Measurements from ENCODE around the gene SNX8.
"Not testable (repeated sequence)": the region's sequence is repeated elsewhere in the genome, so short reads cannot be mapped to it uniquely, and the experiment has no call there.

Gene SNX8

GRCh38 chr7:2350861-2351260 lies 36.6 kb upstream of the SNX8 start:
- TF ChIP-seq, protein P1, sequence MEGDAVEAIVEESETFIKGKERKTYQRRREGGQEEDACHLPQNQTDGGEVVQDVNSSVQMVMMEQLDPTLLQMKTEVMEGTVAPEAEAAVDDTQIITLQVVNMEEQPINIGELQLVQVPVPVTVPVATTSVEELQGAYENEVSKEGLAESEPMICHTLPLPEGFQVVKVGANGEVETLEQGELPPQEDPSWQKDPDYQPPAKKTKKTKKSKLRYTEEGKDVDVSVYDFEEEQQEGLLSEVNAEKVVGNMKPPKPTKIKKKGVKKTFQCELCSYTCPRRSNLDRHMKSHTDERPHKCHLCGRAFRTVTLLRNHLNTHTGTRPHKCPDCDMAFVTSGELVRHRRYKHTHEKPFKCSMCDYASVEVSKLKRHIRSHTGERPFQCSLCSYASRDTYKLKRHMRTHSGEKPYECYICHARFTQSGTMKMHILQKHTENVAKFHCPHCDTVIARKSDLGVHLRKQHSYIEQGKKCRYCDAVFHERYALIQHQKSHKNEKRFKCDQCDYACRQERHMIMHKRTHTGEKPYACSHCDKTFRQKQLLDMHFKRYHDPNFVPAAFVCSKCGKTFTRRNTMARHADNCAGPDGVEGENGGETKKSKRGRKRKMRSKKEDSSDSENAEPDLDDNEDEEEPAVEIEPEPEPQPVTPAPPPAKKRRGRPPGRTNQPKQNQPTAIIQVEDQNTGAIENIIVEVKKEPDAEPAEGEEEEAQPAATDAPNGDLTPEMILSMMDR (conservative IDR thresholded peaks at IDR 0.05; ENCODE audit: low read depth), result no peak
- peak overlapping the region; percentile 49 for H3K27ac ChIP-seq
- no peak for DNase-seq (ENCODE audit: low spot score)
- ChIA-PET POLR2A (ENCODE audit: low non-redundant PET) (interaction anchor here (0.5 to 0.6 kb wide), 2 partner anchors 57 to 59 kb away, joined by 3 read pairs; no protein-coding TSS in a partner anchor), CTCF (interaction anchor here (0.8 kb wide), 1 partner anchor 14 kb away, joined by 4 read pairs; no protein-coding TSS in a partner anchor)

GRCh38 chr7:2350055-2350454 lies 35.8 kb upstream of the SNX8 start:
- POLR2A ChIA-PET (ENCODE audit: low non-redundant PET), result interaction anchor here (0.6 kb wide), 1 partner anchor 57 kb away, joined by 3 read pairs; no protein-coding TSS in a partner anchor

DNA sequence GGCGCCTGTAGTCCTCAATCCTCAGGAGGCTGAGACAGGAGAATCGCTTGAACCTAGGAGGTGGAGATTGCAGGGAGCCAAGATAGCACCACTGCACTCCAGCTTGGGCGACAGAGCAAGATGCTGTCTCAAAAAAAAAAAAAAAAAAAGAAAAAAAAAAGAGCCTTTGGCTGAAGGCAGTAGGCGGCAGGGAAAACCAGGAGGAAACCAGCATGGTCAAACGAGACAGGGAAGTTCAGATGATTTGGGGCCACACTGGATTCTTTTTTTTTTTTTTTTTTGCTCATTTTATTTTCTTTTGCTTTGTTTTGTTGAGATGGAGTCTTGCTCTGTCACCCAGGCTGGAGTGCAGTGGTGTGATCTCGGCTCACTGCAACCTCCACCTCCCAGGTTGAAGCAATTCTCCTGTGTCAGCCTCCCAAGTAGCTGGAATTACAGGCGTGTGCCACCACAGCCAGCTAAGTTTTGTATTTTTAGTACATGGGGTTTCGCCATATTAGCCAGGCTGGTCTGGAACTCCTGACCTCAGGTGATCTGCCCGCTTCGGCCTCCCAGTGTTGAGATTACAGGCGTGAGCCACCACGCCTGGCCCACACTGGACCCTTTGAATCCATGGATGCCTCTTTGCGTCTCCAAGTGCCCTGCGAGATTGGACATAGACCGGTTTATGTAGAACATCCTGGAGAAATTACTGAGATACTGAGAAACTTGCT lies 33.3 kb upstream of the SNX8 start:
- DNase-seq (ENCODE audit: low spot score); POLR2A ChIA-PET (ENCODE audit: low non-redundant PET): not testable (repeated sequence)
- H3K27ac ChIP-seq, result peak overlapping the region; percentile 40
- CTCF ChIA-PET, result interaction anchor here (0.6 to 1.2 kb wide), 16 partner anchors 10 to 1690 kb away, joined by 3 to 10 read pairs (median 4); no protein-coding TSS in a partner anchor

More at GRCh38 chr7:2350055-2350454, 35.8 kb upstream of the SNX8 start:
- TF ChIP-seq, protein P1 (conservative IDR thresholded peaks at IDR 0.05; ENCODE audit: low read depth), result no peak
- CTCF ChIA-PET, result interaction anchor here (0.8 kb wide), 1 partner anchor 15 kb away, joined by 4 read pairs; no protein-coding TSS in a partner anchor
- DNase-seq (ENCODE audit: low spot score), result no peak
- H3K27ac ChIP-seq, result peak overlapping the region; percentile 49

DNA sequence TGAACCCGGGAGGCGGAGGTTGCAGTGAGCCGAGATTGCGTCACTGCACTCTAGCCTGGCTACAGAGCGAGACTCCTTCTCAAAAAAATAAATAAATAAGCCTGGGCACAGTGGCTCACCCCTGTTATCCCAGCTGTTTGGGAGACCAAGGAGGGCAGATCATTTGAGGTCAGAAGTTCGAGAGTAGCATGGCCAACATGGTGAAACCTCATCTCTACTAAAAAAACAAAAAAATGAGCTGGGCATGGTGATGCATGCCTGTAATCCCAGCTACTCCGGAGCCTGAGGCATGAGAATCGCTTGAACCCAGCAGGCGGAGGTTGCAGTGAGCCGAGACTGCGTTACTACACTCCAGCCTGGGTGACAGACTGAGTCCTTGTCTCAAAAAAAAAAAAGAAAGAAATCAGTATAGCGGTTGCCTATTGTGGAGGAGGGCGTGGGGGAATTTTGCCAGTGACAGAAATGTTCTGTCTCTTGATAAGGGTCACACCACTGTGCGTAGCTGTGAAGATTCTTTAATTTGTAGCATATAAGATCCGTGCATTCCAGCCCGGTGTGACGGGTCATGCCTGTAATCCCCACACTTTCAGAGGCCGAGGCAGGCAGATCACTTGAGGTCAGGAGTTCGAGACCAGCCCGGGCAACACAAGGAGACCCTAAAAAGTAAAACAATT lies 22.5 kb upstream of the SNX8 start:
- ChIA-PET POLR2A (ENCODE audit: low non-redundant PET) (no interaction called here), CTCF (interaction anchor here (1.6 kb wide), 1 partner anchor 11 kb away, joined by 9 read pairs; no protein-coding TSS in a partner anchor)
- H3K27ac ChIP-seq, result no peak overlapping the region
- TF ChIP-seq, protein P1 (conservative IDR thresholded peaks at IDR 0.05; ENCODE audit: low read depth), result no peak
- no peak for DNase-seq (ENCODE audit: low spot score)

DNA sequence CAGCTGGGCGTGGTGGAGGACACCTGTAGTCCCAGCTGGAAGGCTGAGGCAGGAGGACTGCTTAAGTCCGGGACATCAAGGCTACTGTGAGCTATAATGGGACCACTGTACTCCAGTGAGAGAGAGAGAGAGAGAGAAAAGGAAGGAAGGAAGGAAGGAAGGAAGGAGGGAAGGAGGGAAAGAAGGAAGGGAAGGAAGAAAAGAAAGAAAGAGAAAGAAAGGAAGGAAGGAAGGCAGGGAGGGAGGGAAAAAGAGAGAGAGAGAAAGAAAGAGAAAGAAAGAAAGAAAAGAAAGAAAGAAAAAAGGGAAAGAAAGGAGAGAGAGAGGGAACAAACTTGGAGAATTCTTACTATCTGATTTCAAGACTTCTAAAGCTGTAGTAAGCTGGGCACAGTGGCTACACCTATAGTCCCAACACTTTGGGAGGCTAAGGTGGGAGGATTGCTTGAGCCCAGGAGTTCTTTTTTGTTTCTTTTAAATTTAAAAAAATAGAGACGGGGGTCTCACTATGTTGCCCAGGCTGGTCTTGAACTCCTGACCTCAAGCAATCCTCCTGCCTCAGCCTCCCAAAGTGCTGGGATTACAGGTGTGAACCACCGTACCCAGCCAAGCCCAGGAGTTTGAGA lies 18.5 kb upstream of the SNX8 start:
- DNase-seq (ENCODE audit: low spot score); H3K27ac ChIP-seq; CTCF ChIA-PET; POLR2A ChIA-PET (ENCODE audit: low non-redundant PET): not testable (repeated sequence)

GRCh38 chr7:2331707-2332106 lies 17.5 kb upstream of the SNX8 start:
- TF ChIP-seq, protein P1 (conservative IDR thresholded peaks at IDR 0.05; ENCODE audit: low read depth), result no peak
- H3K27ac ChIP-seq, result no peak overlapping the region
- no peak for DNase-seq (ENCODE audit: low spot score)
- ChIA-PET POLR2A (ENCODE audit: low non-redundant PET) (no interaction called here), CTCF (interaction anchor here (0.6 kb wide), 1 partner anchor 1030 kb away, joined by 4 read pairs; no protein-coding TSS in a partner anchor)

DNA sequence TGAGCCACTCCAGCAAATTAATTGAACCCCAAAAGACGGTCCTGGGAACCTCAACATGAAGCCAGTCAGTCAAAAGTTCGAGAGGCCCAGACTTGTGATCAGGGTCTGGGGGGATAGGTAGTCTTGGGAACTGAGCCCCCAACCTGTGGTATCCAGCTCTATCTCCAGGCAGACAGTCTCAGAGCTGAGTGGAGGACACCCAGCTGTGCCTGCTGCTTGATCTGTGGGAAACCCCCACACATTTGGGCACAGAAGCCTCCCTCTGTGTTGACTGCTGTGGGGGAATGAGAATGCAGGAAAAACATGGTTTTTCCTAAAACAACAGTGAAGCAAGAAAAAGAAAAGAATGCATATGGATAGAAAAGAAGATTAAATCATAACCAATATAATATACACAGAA lies 16.3 kb upstream of the SNX8 start:
- TF ChIP-seq, protein P1 (conservative IDR thresholded peaks at IDR 0.05; ENCODE audit: low read depth), result no peak
- no peak overlapping the region for H3K27ac ChIP-seq
- DNase-seq (ENCODE audit: low spot score), result no peak
- POLR2A ChIA-PET (ENCODE audit: low non-redundant PET), result no interaction called here
- CTCF ChIA-PET, result no interaction called here

All from RWPE1 (cell line).